ENCODE measurements around the gene C10orf67.

Gene C10orf67

DNA sequence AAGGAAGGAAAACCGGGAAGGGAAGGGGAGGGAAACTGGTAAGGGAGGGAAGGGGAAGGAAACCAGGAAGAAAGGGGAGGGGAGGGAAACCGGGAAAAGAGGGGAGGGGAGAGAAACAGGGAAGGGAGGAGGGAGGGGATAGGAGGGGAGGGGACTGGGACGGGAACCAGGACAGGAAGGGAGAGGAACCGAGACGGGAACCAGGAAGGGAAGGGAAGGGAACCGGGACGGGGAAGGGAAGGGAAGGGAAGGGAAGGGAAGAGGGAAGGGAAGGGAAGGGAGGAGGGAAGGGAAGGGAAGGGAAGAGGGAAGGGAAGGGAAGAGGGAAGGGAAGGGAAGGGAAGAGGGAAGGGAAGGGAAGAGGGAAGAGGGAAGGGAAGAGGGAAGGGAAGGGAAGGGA lies 13.6 kb downstream of the C10orf67 start:
- no peak for TF ChIP-seq EZH2phosphoT487 (IDR thresholded peaks at IDR 0.05; ENCODE audit: low read depth)
- no peak for TF ChIP-seq CTCF (IDR thresholded peaks at IDR 0.05; ENCODE audit: low read depth, low read length)
- no peak overlapping the region for H3K4me2 ChIP-seq (ENCODE audit: low read length)
- no peak overlapping the region for H3K4me3 ChIP-seq (ENCODE audit: low read length)
- H3K9ac ChIP-seq (ENCODE audit: low read length) = no peak overlapping the region
- 0 out of 2 replicates have a peak, but pooled peaks cover 4% of the 10 kb centered on the region for H3K27me3 ChIP-seq (ENCODE audit: low read depth, low read length)
- H4K20me1 ChIP-seq (ENCODE audit: insufficient read depth, low read length) = no peaks in the 10 kb centered on the region
- H3K27ac ChIP-seq (ENCODE audit: low read length) = no peak overlapping the region
- no peaks in the 10 kb centered on the region for H3K9me3 ChIP-seq (ENCODE audit: insufficient read depth, low read length)
- no peaks in the 10 kb centered on the region for H3K4me1 ChIP-seq (ENCODE audit: low read length)
- no peaks in the 10 kb centered on the region for H3K79me2 ChIP-seq (ENCODE audit: low read length)
- H3K36me3 ChIP-seq (replicated peaks; ENCODE audit: low read depth, low read length) = no peaks in the 10 kb centered on the region
- H2AFZ ChIP-seq (ENCODE audit: low read depth, low read length) = no peak overlapping the region

DNA sequence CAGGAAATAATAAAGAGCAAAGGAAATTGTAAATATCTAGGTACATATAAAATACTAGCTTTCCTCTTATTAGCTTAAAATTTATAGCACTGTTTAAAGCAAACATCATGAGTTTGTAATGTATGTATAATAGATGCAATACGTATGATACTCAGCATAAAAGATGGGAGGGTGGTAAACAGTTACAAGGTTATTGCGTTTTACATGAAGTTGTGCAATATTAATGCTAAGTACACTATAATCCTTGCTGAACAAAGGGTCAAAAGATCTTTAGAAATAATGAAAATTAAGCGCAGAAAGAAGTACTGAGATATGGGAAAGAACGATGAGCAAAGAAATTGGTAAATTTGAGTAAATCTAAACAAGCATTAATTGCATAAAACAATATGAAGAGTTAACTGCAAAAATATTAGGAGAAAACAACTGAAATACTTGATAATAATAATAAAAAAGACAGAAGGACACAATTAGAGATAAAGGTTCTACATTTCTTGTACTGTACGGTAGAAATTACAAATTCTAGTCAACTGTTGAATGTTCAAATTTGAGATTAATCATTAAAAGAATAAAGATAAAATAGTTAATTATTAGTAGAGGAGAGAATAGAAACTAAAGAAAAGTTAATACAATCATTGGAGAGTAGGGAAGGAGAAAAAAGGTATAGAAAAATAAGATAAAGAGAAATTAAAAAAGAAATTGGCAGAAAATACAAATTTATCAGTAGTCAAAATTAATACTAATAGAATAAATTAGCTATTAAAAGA lies 17.9 kb downstream of the C10orf67 start:
- H3K9ac ChIP-seq (ENCODE audit: low read length) = no peak overlapping the region
- H3K27ac ChIP-seq (ENCODE audit: low read length) = no peak overlapping the region
- H3K9me3 ChIP-seq (ENCODE audit: insufficient read depth, low read length) = no peaks in the 10 kb centered on the region
- TF ChIP-seq EZH2phosphoT487 (IDR thresholded peaks at IDR 0.05; ENCODE audit: low read depth) = no peak
- no peak for TF ChIP-seq CTCF (IDR thresholded peaks at IDR 0.05; ENCODE audit: low read depth, low read length)
- no peak overlapping the region for H2AFZ ChIP-seq (ENCODE audit: low read depth, low read length)
- H3K79me2 ChIP-seq (ENCODE audit: low read length) = no peaks in the 10 kb centered on the region
- no peaks in the 10 kb centered on the region for H3K36me3 ChIP-seq (replicated peaks; ENCODE audit: low read depth, low read length)
- H3K4me1 ChIP-seq (ENCODE audit: low read length) = no peaks in the 10 kb centered on the region
- H3K4me3 ChIP-seq (ENCODE audit: low read length) = no peak overlapping the region
- H4K20me1 ChIP-seq (ENCODE audit: insufficient read depth, low read length) = no peaks in the 10 kb centered on the region
- H3K27me3 ChIP-seq (ENCODE audit: low read depth, low read length) = 0 out of 2 replicates have a peak, but pooled peaks cover 7% of the 10 kb centered on the region
- no peak overlapping the region for H3K4me2 ChIP-seq (ENCODE audit: low read length)

- H4K20me1 ChIP-seq (ENCODE audit: insufficient read depth, low read length) = no peaks in the 10 kb centered on the region
- no peak overlapping the region for H3K4me3 ChIP-seq (ENCODE audit: low read length)
- no peak for TF ChIP-seq CTCF (IDR thresholded peaks at IDR 0.05; ENCODE audit: low read depth, low read length)
- no peak for TF ChIP-seq EZH2phosphoT487 (IDR thresholded peaks at IDR 0.05; ENCODE audit: low read depth)
- H3K4me2 ChIP-seq (ENCODE audit: low read length) = no peak overlapping the region
- H2AFZ ChIP-seq (ENCODE audit: low read depth, low read length) = no peak overlapping the region
- no peaks in the 10 kb centered on the region for H3K9me3 ChIP-seq (ENCODE audit: insufficient read depth, low read length)
- no peak overlapping the region for H3K9ac ChIP-seq (ENCODE audit: low read length)
- 0 out of 2 replicates have a peak, but pooled peaks cover 7% of the 10 kb centered on the region for H3K27me3 ChIP-seq (ENCODE audit: low read depth, low read length)
- H3K4me1 ChIP-seq (ENCODE audit: low read length) = no peaks in the 10 kb centered on the region
- H3K36me3 ChIP-seq (replicated peaks; ENCODE audit: low read depth, low read length) = no peaks in the 10 kb centered on the region
- H3K79me2 ChIP-seq (ENCODE audit: low read length) = no peaks in the 10 kb centered on the region
- H3K27ac ChIP-seq (ENCODE audit: low read length) = no peak overlapping the region
Observed at GRCh38 chr10:23325132-23325531, 19.5 kb downstream of the C10orf67 start.

GRCh38 chr10:23324351-23324750 lies 20.2 kb downstream of the C10orf67 start:
- H3K4me1 ChIP-seq (ENCODE audit: low read length) = no peaks in the 10 kb centered on the region
- TF ChIP-seq EZH2phosphoT487 (IDR thresholded peaks at IDR 0.05; ENCODE audit: low read depth) = no peak
- TF ChIP-seq CTCF (IDR thresholded peaks at IDR 0.05; ENCODE audit: low read depth, low read length) = no peak

More at GRCh38 chr10:23324351-23324750, 20.2 kb downstream of the C10orf67 start:
- Histone ChIP-seq H3K4me3 (ENCODE audit: low read length) (no peak overlapping the region), H4K20me1 (ENCODE audit: insufficient read depth, low read length) (no peaks in the 10 kb centered on the region), H2AFZ (ENCODE audit: low read depth, low read length) (no peak overlapping the region), H3K9ac (ENCODE audit: low read length) (no peak overlapping the region), H3K27me3 (ENCODE audit: low read depth, low read length) (0 out of 2 replicates have a peak, but pooled peaks cover 7% of the 10 kb centered on the region), H3K36me3 (replicated peaks; ENCODE audit: low read depth, low read length) (no peaks in the 10 kb centered on the region), H3K27ac (ENCODE audit: low read length) (no peak overlapping the region), H3K79me2 (ENCODE audit: low read length) (no peaks in the 10 kb centered on the region), H3K4me2 (ENCODE audit: low read length) (no peak overlapping the region), H3K9me3 (ENCODE audit: insufficient read depth, low read length) (no peaks in the 10 kb centered on the region)
